ENCODE measurements around the gene MACROD2.

DNA sequence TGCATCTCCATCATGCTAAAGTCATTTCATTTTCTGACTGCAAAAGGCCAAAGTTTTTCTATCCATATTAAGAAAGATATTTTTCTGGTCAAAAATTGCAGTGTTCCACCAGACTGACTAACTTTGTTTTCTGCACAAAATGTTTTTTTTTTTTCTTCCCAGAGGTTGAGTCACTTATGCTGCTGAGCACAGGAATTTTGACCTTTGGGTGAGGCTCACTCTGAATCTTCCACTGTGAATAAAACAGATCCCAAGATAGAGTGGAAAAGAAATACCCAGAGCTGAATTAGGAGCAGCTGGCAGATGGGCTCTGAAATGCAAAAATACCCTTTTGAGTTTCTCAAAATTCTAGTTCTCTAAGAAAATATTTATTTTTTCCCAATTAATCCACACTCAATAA lies 1581.1 kb downstream of the MACROD2 start:
- TF ChIP-seq, protein P1, sequence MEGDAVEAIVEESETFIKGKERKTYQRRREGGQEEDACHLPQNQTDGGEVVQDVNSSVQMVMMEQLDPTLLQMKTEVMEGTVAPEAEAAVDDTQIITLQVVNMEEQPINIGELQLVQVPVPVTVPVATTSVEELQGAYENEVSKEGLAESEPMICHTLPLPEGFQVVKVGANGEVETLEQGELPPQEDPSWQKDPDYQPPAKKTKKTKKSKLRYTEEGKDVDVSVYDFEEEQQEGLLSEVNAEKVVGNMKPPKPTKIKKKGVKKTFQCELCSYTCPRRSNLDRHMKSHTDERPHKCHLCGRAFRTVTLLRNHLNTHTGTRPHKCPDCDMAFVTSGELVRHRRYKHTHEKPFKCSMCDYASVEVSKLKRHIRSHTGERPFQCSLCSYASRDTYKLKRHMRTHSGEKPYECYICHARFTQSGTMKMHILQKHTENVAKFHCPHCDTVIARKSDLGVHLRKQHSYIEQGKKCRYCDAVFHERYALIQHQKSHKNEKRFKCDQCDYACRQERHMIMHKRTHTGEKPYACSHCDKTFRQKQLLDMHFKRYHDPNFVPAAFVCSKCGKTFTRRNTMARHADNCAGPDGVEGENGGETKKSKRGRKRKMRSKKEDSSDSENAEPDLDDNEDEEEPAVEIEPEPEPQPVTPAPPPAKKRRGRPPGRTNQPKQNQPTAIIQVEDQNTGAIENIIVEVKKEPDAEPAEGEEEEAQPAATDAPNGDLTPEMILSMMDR (IDR thresholded peaks at IDR 0.05; ENCODE audit: poor library complexity, severe bottlenecking): no peak
- TF ChIP-seq POLR2AphosphoS5 (IDR thresholded peaks at IDR 0.05) (no peak), SMC3 (conservative IDR thresholded peaks at IDR 0.05; ENCODE audit: poor library complexity) (no peak), EP300 (conservative IDR thresholded peaks at IDR 0.05; ENCODE audit: poor library complexity, severe bottlenecking) (no peak), TAF1 (IDR thresholded peaks at IDR 0.05; ENCODE audit: low read depth) (no peak), RAD21 (conservative IDR thresholded peaks at IDR 0.05) (no peak), MXI1 (conservative IDR thresholded peaks at IDR 0.05; ENCODE audit: poor library complexity, severe bottlenecking) (no peak), EZH2 (IDR thresholded peaks at IDR 0.05; ENCODE audit: borderline replicate concordance, insufficient read depth, low read length, poor library complexity, severe bottlenecking) (no peak)
- TF ChIP-seq, protein P2, sequence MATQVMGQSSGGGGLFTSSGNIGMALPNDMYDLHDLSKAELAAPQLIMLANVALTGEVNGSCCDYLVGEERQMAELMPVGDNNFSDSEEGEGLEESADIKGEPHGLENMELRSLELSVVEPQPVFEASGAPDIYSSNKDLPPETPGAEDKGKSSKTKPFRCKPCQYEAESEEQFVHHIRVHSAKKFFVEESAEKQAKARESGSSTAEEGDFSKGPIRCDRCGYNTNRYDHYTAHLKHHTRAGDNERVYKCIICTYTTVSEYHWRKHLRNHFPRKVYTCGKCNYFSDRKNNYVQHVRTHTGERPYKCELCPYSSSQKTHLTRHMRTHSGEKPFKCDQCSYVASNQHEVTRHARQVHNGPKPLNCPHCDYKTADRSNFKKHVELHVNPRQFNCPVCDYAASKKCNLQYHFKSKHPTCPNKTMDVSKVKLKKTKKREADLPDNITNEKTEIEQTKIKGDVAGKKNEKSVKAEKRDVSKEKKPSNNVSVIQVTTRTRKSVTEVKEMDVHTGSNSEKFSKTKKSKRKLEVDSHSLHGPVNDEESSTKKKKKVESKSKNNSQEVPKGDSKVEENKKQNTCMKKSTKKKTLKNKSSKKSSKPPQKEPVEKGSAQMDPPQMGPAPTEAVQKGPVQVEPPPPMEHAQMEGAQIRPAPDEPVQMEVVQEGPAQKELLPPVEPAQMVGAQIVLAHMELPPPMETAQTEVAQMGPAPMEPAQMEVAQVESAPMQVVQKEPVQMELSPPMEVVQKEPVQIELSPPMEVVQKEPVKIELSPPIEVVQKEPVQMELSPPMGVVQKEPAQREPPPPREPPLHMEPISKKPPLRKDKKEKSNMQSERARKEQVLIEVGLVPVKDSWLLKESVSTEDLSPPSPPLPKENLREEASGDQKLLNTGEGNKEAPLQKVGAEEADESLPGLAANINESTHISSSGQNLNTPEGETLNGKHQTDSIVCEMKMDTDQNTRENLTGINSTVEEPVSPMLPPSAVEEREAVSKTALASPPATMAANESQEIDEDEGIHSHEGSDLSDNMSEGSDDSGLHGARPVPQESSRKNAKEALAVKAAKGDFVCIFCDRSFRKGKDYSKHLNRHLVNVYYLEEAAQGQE (IDR thresholded peaks at IDR 0.05; ENCODE audit: borderline replicate concordance): no peak
